Renal pelvis (tissue), 4 donors: ENCODE measurements around the gene RXRA. TPM values are rescaled to one million over a fixed set of nuclear protein-coding genes. Genes with fewer than 3 reads are reported as not detected.

Source experiments
- DNase-seq: peaks from one replicate; pipeline ENCODE4 v3.0.0-alpha.2; 2013
- polyA plus RNA-seq, 3 donors: library from polyadenylated mRNA; unstranded; fragments of 120-200 nt; gene quantifications; one replicate each; pipeline ENCODE4 v1.2.1, GENCODE V29; 2013; ENCODE audit not compliant: insufficient read length in 3 of 3

RXRA gene
- polyA plus RNA-seq, 3 donors: 49.9 to 54.8 (median 53.8) TPM

- DNase-seq: no peak
These were observed 118.7 kb downstream of the RXRA start for GRCh38 chr9:134445000-134445399.

- peak; percentile 93 for DNase-seq
These were observed 123.1 kb downstream of the RXRA start for GRCh38 chr9:134449180-134449916.

GRCh38 chr9:134451700-134452458 lies 125.6 kb downstream of the RXRA start:
- DNase-seq: no peak

- DNase-seq: no peak
These were observed 126.5 kb downstream of the RXRA start for GRCh38 chr9:134452728-134453127.

- DNase-seq: no peak
These were observed 127.7 kb downstream of the RXRA start for GRCh38 chr9:134453776-134454475.

GRCh38 chr9:134454476-134454857 lies 128.2 kb downstream of the RXRA start:
- DNase-seq: no peak

- DNase-seq: no peak
These were observed 128.8 kb downstream of the RXRA start for GRCh38 chr9:134455021-134455471.

GRCh38 chr9:134455537-134455933 lies 129.3 kb downstream of the RXRA start:
- no peak for DNase-seq

- peak; percentile 92 for DNase-seq
These were observed 129.9 kb downstream of the RXRA start for GRCh38 chr9:134455934-134456755.

- no peak for DNase-seq
These were observed 130.6 kb downstream of the RXRA start for GRCh38 chr9:134456756-134457305.

GRCh38 chr9:134457321-134458206 lies 131.3 kb downstream of the RXRA start:
- DNase-seq: no peak

- DNase-seq: no peak
These were observed 132.2 kb downstream of the RXRA start for GRCh38 chr9:134458207-134459108.

GRCh38 chr9:134459164-134459563 lies 132.9 kb downstream of the RXRA start:
- no peak for DNase-seq

GRCh38 chr9:134459573-134459972 lies 133.3 kb downstream of the RXRA start:
- no peak for DNase-seq

- DNase-seq: no peak
These were observed 134.0 kb downstream of the RXRA start for GRCh38 chr9:134460206-134460605.

- no peak for DNase-seq
These were observed 134.6 kb downstream of the RXRA start for GRCh38 chr9:134460896-134461295.

GRCh38 chr9:134461426-134461982 lies 135.2 kb downstream of the RXRA start:
- DNase-seq: no peak

GRCh38 chr9:134462318-134462717 lies 136.1 kb downstream of the RXRA start:
- DNase-seq: no peak

- no peak for DNase-seq
These were observed 137.0 kb downstream of the RXRA start for GRCh38 chr9:134463280-134463679.
